NCI-H2196 (cell line): Measurements from ENCODE around the gene GIT1.
A peak's percentile ranks its signal among the peaks of the same experiment; 100 is the strongest.
"Not testable (repeated sequence)": the region's sequence is repeated elsewhere in the genome, so short reads cannot be mapped to it uniquely, and the experiment has no call there.

Experiments used
- DNase-seq: peaks from one replicate; lab custom pipeline; 2025; ENCODE audit not compliant: unreplicated experiment; lab: John Stamatoyannopoulos, UW

Gene GIT1

GRCh38 chr17:29568331-29569244 lies 20.9 kb downstream of the GIT1 start, which contains the start of gene TP53I13:
TP53I13 (plus strand) TSS chr17:29568701; CDS start chr17:29568759, 58 bp downstream.
- peak; percentile 78 for DNase-seq

GRCh38 chr17:29567554-29568330 lies 21.7 kb downstream of the GIT1 start:
- DNase-seq, result peak; percentile 44

GRCh38 chr17:29567304-29567553 lies 22.2 kb downstream of the GIT1 start:
- peak; percentile 19 for DNase-seq

GRCh38 chr17:29566473-29567303 lies 22.8 kb downstream of the GIT1 start, which contains the start of gene ABHD15:
ABHD15 (minus strand) TSS chr17:29567037; CDS start chr17:29566966, 71 bp downstream.
- DNase-seq, result peak; percentile 43

- no peak for DNase-seq
These were observed 23.6 kb downstream of the GIT1 start for GRCh38 chr17:29565643-29566472.

- no peak for DNase-seq
These were observed 25.6 kb downstream of the GIT1 start for GRCh38 chr17:29563816-29564215.

- DNase-seq, result no peak
These were observed 26.8 kb downstream of the GIT1 start for GRCh38 chr17:29562615-29563014.

- DNase-seq, result no peak
These were observed 27.6 kb downstream of the GIT1 start for GRCh38 chr17:29561554-29562517.

- DNase-seq, result no peak
These were observed 29.1 kb downstream of the GIT1 start for GRCh38 chr17:29560316-29560715.

GRCh38 chr17:29559640-29560039 lies 29.8 kb downstream of the GIT1 start:
- DNase-seq, result no peak

- DNase-seq, result not testable (repeated sequence)
These were observed 31.3 kb downstream of the GIT1 start for GRCh38 chr17:29558139-29558538.

GRCh38 chr17:29557739-29558116 lies 31.7 kb downstream of the GIT1 start:
- no peak for DNase-seq

- DNase-seq, result no peak
These were observed 32.2 kb downstream of the GIT1 start for GRCh38 chr17:29557085-29557738.

- DNase-seq, result no peak
These were observed 33.6 kb downstream of the GIT1 start for GRCh38 chr17:29555840-29556239.

GRCh38 chr17:29549177-29549923 lies 40.1 kb downstream of the GIT1 start:
- DNase-seq, result peak; percentile 9

- no peak for DNase-seq
These were observed 42.6 kb downstream of the GIT1 start for GRCh38 chr17:29546830-29547229.

GRCh38 chr17:29546085-29546484 lies 43.4 kb downstream of the GIT1 start:
- DNase-seq, result no peak

GRCh38 chr17:29544066-29544465 lies 45.4 kb downstream of the GIT1 start:
- DNase-seq, result no peak
